ENCODE data around the gene CENPP.
A peak's percentile ranks its signal among the peaks of the same experiment; 100 is the strongest.

The CENPP gene

GRCh38 chr9:92426501-92427145 lies 100.9 kb downstream of the CENPP start:
- no peak overlapping the region for H3K4me3 ChIP-seq (ENCODE audit: low read length)
- no peak for TF ChIP-seq CTCF (conservative IDR thresholded peaks at IDR 0.05; ENCODE audit: low read depth, low read length)
- no peak for DNase-seq (ENCODE audit: low read depth)

- DNase-seq (ENCODE audit: low read depth) = no peak
- H3K4me3 ChIP-seq (ENCODE audit: low read length) = no peak overlapping the region
- no peak for TF ChIP-seq CTCF (conservative IDR thresholded peaks at IDR 0.05; ENCODE audit: low read depth, low read length)
These were observed 104.1 kb downstream of the CENPP start for GRCh38 chr9:92429836-92430235.

- no peak for TF ChIP-seq CTCF (conservative IDR thresholded peaks at IDR 0.05; ENCODE audit: low read depth, low read length)
- no peak overlapping the region for H3K4me3 ChIP-seq (ENCODE audit: low read length)
- no peak for DNase-seq (ENCODE audit: low read depth)
These were observed 106.6 kb downstream of the CENPP start for GRCh38 chr9:92432350-92432749.

GRCh38 chr9:92432972-92433548 lies 107.3 kb downstream of the CENPP start:
- DNase-seq (ENCODE audit: low read depth) = no peak
- no peak for TF ChIP-seq CTCF (conservative IDR thresholded peaks at IDR 0.05; ENCODE audit: low read depth, low read length)
- H3K4me3 ChIP-seq (ENCODE audit: low read length) = no peak overlapping the region

- no peak for TF ChIP-seq CTCF (conservative IDR thresholded peaks at IDR 0.05; ENCODE audit: low read depth, low read length)
- H3K4me3 ChIP-seq (ENCODE audit: low read length) = no peak overlapping the region
- DNase-seq (ENCODE audit: low read depth) = no peak
These were observed 109.5 kb downstream of the CENPP start for GRCh38 chr9:92435263-92435662.

GRCh38 chr9:92438900-92439526 lies 113.3 kb downstream of the CENPP start:
- TF ChIP-seq CTCF (conservative IDR thresholded peaks at IDR 0.05; ENCODE audit: low read depth, low read length) = peak; percentile 28
- DNase-seq (ENCODE audit: low read depth) = no peak
- H3K4me3 ChIP-seq (ENCODE audit: low read length) = no peak overlapping the region

Data from retinal pigment epithelial cell (primary cell).